HCT116 (cell line): ENCODE data around the gene SMAD9. TPM values are rescaled to one million over a fixed set of nuclear protein-coding genes. Genes with fewer than 3 reads are reported as not detected.

Source experiments
- ATAC-seq: fragments of 200-7000 bp; cut with Tn5 transposase; 2 replicates; pipeline ENCODE4 v1.9.1; 2020; ENCODE audit warnings: mild to moderate bottlenecking, moderate library complexity
- BruUV-seq: library from RNA; stranded (reverse); fragments of 400-500 nt; replicated peaks from 2 replicates; lab custom pipeline; 2021; lab: Mats Ljungman, UMichigan
- CTCF ChIA-PET: fragments of 300-600 bp; sonication (Branson Sonifier 250); formaldehyde crosslinking; loops from one replicate; lab custom pipeline; 2021; ENCODE audit warnings: antibody characterized with exemption; lab: Charles Lee
- POLR2A ChIA-PET: fragments of 300-600, 350-600 bp; sonication (Branson Sonifier 250); formaldehyde crosslinking; loops from one replicate; lab custom pipeline; 2021; ENCODE audit warnings: antibody characterized with exemption; lab: Charles Lee
- RAD21 ChIA-PET, 2 experiments: fragments of 300-600 bp; sonication (Branson Sonifier 250); formaldehyde crosslinking; loops; one replicate each; lab custom pipeline; 2023; ENCODE audit warnings: low total read pairs in 2 of 2; ENCODE audit not compliant: uncharacterized antibody in 2 of 2, unreplicated experiment in 2 of 2, low non-redundant PET in 1 of 2; lab: Charles Lee
- DNase-seq: peaks from one replicate; pipeline ENCODE4 v3.0.0-alpha.2; 2010; ENCODE audit warnings: low read depth, low spot score
- H2AFZ ChIP-seq: fragments of 200-600 bp; shearing (Covaris generic), sonication (generic); 2 replicates; pipeline ENCODE4 v1.6.1; 2017; ENCODE audit warnings: low read depth, mixed run types, mixed read lengths, antibody characterized with exemption, low read length; ENCODE audit not compliant: poor library complexity, severe bottlenecking
- H3K27ac ChIP-seq: 2 replicates; pipeline ENCODE4 v1.5.1; 2012; ENCODE audit warnings: low read depth, low read length
- H3K27me3 ChIP-seq: fragments of 200-600 bp; sonication (generic); 2 replicates; pipeline ENCODE4 v1.6.1; 2016; ENCODE audit warnings: mixed run types, low read length, mixed read lengths; ENCODE audit not compliant: insufficient read depth
- H3K36me3 ChIP-seq, 2 experiments: fragments of 200-500 bp in 1 of 2; fragments of 200-600 bp in 1 of 2; sonication (Bioruptor generic) in 1 of 2; sonication (generic) in 1 of 2; 2 replicates each; pipeline versions ENCODE4 v1.5.1 to v1.6.1; 2014 to 2016; ENCODE audit warnings: low read length in 2 of 2, inconsistent platforms in 1 of 2, mixed read lengths in 1 of 2, mixed run types in 1 of 2; ENCODE audit not compliant: insufficient read depth in 2 of 2, control insufficient read depth in 1 of 2
- H3K4me1 ChIP-seq, 2 experiments: fragments of 200-600 bp in 1 of 2; sonication (generic) in 1 of 2; 2 replicates each; pipeline versions ENCODE4 v1.5.1 to v1.6.1; 2012 to 2017; ENCODE audit warnings: low read length in 2 of 2, inconsistent platforms in 1 of 2, mild to moderate bottlenecking in 1 of 2, mixed read lengths in 1 of 2, mixed run types in 1 of 2, moderate library complexity in 1 of 2; ENCODE audit not compliant: insufficient read depth in 2 of 2, control insufficient read depth in 1 of 2
- H3K4me2 ChIP-seq: fragments of 200-600 bp; sonication (generic); 2 replicates; pipeline ENCODE4 v1.6.1; 2017; ENCODE audit warnings: mixed run types, low read length, mixed read lengths
- H3K4me3 ChIP-seq, 2 experiments: fragments of 200-600 bp in 1 of 2; sonication (generic) in 1 of 2; replicated peaks in 1 of 2; 2 replicates each; pipeline ENCODE4 v1.5.1; 2011 to 2016; ENCODE audit warnings: low read length in 2 of 2, control low read depth in 1 of 2, low read depth in 1 of 2, mild to moderate bottlenecking in 1 of 2, mixed read lengths in 1 of 2, mixed run types in 1 of 2
- H3K79me2 ChIP-seq: fragments of 200-600 bp; sonication (generic); 2 replicates; pipeline ENCODE4 v1.6.1; 2017; ENCODE audit warnings: mild to moderate bottlenecking, mixed run types, low read length, moderate library complexity, mixed read lengths; ENCODE audit not compliant: insufficient read depth
- H3K9ac ChIP-seq: fragments of 200-600 bp; sonication (generic); 2 replicates; pipeline ENCODE4 v1.6.1; 2016; ENCODE audit warnings: low read length, mixed read lengths
- H3K9me2 ChIP-seq: fragments of 200-600 bp; sonication (generic), shearing (Covaris generic); 2 replicates; pipeline ENCODE4 v1.6.1; 2017; ENCODE audit warnings: mixed run types, mild to moderate bottlenecking, moderate library complexity; ENCODE audit not compliant: insufficient read depth
- H3K9me3 ChIP-seq, 2 experiments: fragments of 200-500 bp in 1 of 2; fragments of 200-600 bp in 1 of 2; sonication (Bioruptor generic) in 1 of 2; sonication (generic) in 1 of 2; 2 replicates each; pipeline ENCODE4 v1.6.1; 2014 to 2017; ENCODE audit warnings: low read length in 2 of 2, mixed read lengths in 2 of 2, inconsistent platforms in 1 of 2, low read depth in 1 of 2, mild to moderate bottlenecking in 1 of 2, mixed run types in 1 of 2, moderate library complexity in 1 of 2; ENCODE audit not compliant: control insufficient read depth in 1 of 2, insufficient read depth in 1 of 2
- H4K20me1 ChIP-seq: fragments of 200-600 bp; sonication (generic), shearing (Covaris generic); 2 replicates; pipeline ENCODE4 v1.6.1; 2017; ENCODE audit warnings: mixed run types, mild to moderate bottlenecking, moderate library complexity; ENCODE audit not compliant: insufficient read depth
- CBX3 ChIP-seq: IDR thresholded peaks from 2 replicates; pipeline ENCODE4 v1.6.1; 2012; ENCODE audit warnings: low read depth
- CEBPB ChIP-seq: IDR thresholded peaks from 2 replicates; pipeline ENCODE4 v1.6.1; 2012; ENCODE audit warnings: low read depth
- EGR1 ChIP-seq: IDR thresholded peaks from 2 replicates; pipeline ENCODE4 v1.6.1; 2012; ENCODE audit warnings: low read depth
- ELF1 ChIP-seq: IDR thresholded peaks from 2 replicates; pipeline ENCODE4 v1.6.1; 2012; ENCODE audit warnings: low read depth, borderline replicate concordance
- EZH2phosphoT487 ChIP-seq: fragments of 200-600 bp; IDR thresholded peaks from 2 replicates; pipeline ENCODE4 v1.6.1; 2018; ENCODE audit warnings: antibody characterized with exemption, borderline replicate concordance
- FOSL1 ChIP-seq: IDR thresholded peaks from 2 replicates; pipeline ENCODE4 v1.6.1; 2012; ENCODE audit warnings: low read depth
- JUND ChIP-seq: IDR thresholded peaks from 2 replicates; pipeline ENCODE4 v1.6.1; 2012
- POLR2A ChIP-seq: IDR thresholded peaks from 2 replicates; pipeline ENCODE4 v1.7.0; 2011; ENCODE audit warnings: borderline replicate concordance; ENCODE audit not compliant: insufficient read depth, insufficient read length; ENCODE audit errors: extremely low read depth
- POLR2AphosphoS5 ChIP-seq: IDR thresholded peaks from 2 replicates; pipeline ENCODE4 v1.6.1; 2011; ENCODE audit warnings: mild to moderate bottlenecking, low read depth, low read length, moderate library complexity
- SIN3A ChIP-seq: IDR thresholded peaks from 2 replicates; pipeline ENCODE4 v1.6.1; 2012; ENCODE audit warnings: low read depth
- SP1 ChIP-seq: IDR thresholded peaks from 2 replicates; pipeline ENCODE4 v1.6.1; 2012; ENCODE audit warnings: low read depth
- SRF ChIP-seq: IDR thresholded peaks from 2 replicates; pipeline ENCODE4 v1.6.1; 2012; ENCODE audit warnings: low read depth
- TCF7L2 ChIP-seq: IDR thresholded peaks from 2 replicates; pipeline ENCODE4 v1.7.0; 2011; ENCODE audit warnings: borderline replicate concordance, inconsistent platforms; ENCODE audit not compliant: insufficient read depth, insufficient read length; ENCODE audit errors: extremely low read depth
- YY1 ChIP-seq: IDR thresholded peaks from 2 replicates; pipeline ENCODE4 v1.6.1; 2011; ENCODE audit warnings: low read length, low read depth, moderate library complexity, mild to moderate bottlenecking; ENCODE audit not compliant: insufficient replicate concordance; ENCODE audit errors: extremely low read depth
- ZFX ChIP-seq: fragments of 450-650 bp; IDR thresholded peaks from 2 replicates; pipeline ENCODE4 v1.6.1; 2017
- ZNF274 ChIP-seq: fragments of 200-500 bp; sonication (Bioruptor generic); IDR thresholded peaks from 2 replicates; pipeline ENCODE4 v1.6.1; 2014; ENCODE audit warnings: mild to moderate bottlenecking, low read depth, low read length, inconsistent platforms
- intact Hi-C: fragments of 100-400 bp; cut with micrococcal nuclease; formaldehyde crosslinking; loops from 2 replicates; pipeline ENCODE4 v1.10.0; 2022
- total RNA-seq: library from RNA; stranded (reverse); gene quantifications from one replicate; pipeline ENCODE4 v1.2.1, GENCODE V29; 2021; ENCODE audit not compliant: unreplicated experiment
- TF ChIP-seq, protein P1 (sequence below): IDR thresholded peaks from 2 replicates; pipeline ENCODE4 v1.6.1; 2012
- TF ChIP-seq, protein P2 (sequence below): IDR thresholded peaks from 2 replicates; pipeline ENCODE4 v1.6.1; 2011; ENCODE audit warnings: mild to moderate bottlenecking, low read length, moderate library complexity; ENCODE audit not compliant: insufficient replicate concordance; ENCODE audit errors: extremely low read depth
- TF ChIP-seq, protein P3 (sequence below): IDR thresholded peaks from 2 replicates; pipeline ENCODE4 v1.6.1; 2012; ENCODE audit warnings: low read depth
- TF ChIP-seq, protein P4 (sequence below), 3 experiments: fragments of 200-600 bp in 1 of 3; sonication (generic) in 1 of 3; IDR thresholded peaks in 2 of 3; conservative IDR thresholded peaks in 1 of 3; 2 replicates each; pipeline ENCODE4 v1.5.1; 2012 to 2017; ENCODE audit warnings: low read depth in 2 of 3, low read length in 2 of 3, antibody characterized with exemption in 1 of 3, borderline replicate concordance in 1 of 3, control low read depth in 1 of 3, mild to moderate bottlenecking in 1 of 3, mixed read lengths in 1 of 3, mixed run types in 1 of 3, moderate library complexity in 1 of 3; ENCODE audit not compliant: insufficient read depth in 1 of 3

The SMAD9 gene
- total RNA-seq, 1 experiment from 2014 or later, result 4.3 TPM

DNA sequence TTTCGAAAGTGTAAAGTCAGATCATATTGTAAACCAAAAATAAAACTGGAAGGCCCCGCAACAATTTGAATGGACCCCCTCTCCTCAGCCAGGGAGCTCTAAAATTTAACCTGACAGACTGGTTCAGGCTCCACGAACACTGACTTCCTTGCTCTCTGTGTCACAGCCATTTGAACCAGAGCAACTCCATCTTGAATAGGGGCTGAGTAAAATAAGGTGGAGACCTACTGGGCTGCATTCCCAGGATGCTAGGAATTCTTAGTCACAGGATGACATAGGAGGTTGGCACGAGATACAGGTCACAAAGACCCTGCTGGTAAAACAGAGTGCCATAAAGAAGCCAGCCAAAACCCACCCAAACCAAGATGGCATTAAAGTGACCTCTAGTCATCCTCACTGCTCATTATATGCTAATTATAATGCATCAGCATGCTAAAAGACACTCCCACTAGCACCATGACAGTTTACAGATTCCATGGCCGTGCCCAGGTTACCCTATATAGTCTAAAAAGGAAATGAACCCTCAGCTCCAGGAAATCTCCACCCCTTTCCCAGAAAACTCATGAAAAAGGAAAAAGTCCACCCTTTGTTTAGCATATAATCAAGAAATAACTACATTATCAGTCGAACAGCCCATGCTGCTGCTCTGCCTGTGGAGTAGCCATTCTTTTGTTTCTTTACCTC, 57.9 kb downstream of the SMAD9 start:
- Histone ChIP-seq H3K4me2 (no peak overlapping the region), H3K9me2 (no peaks in the 10 kb centered on the region), H2AFZ (no peak overlapping the region), H3K27me3 (no peaks in the 10 kb centered on the region), H3K9ac (no peak overlapping the region), H3K79me2 (no peaks in the 10 kb centered on the region), H3K36me3 (no peaks in the 10 kb centered on the region)
- intact Hi-C loops, result loop anchor here (1.0 kb wide), 1 partner anchor 119 kb away; no protein-coding TSS in a partner anchor
- BruUV-seq, result no TSS peak
- RAD21 ChIA-PET, result no interaction called here
- no peak for DNase-seq
- ATAC-seq, result no peak
- POLR2A ChIA-PET, result no interaction called here
- CTCF ChIA-PET, result interaction anchor here (1.5 kb wide), 1 partner anchor 11 kb away, joined by 3 read pairs; no protein-coding TSS in a partner anchor
- no peak for TF ChIP-seq YY1
- TF ChIP-seq POLR2A, result no peak
- TF ChIP-seq JUND, result no peak
- TF ChIP-seq, protein P1, sequence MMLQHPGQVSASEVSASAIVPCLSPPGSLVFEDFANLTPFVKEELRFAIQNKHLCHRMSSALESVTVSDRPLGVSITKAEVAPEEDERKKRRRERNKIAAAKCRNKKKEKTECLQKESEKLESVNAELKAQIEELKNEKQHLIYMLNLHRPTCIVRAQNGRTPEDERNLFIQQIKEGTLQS, result no peak
- TF ChIP-seq ZNF274, result no peak
- no peak for TF ChIP-seq ELF1
- TF ChIP-seq CEBPB, result no peak
- TF ChIP-seq, protein P2, sequence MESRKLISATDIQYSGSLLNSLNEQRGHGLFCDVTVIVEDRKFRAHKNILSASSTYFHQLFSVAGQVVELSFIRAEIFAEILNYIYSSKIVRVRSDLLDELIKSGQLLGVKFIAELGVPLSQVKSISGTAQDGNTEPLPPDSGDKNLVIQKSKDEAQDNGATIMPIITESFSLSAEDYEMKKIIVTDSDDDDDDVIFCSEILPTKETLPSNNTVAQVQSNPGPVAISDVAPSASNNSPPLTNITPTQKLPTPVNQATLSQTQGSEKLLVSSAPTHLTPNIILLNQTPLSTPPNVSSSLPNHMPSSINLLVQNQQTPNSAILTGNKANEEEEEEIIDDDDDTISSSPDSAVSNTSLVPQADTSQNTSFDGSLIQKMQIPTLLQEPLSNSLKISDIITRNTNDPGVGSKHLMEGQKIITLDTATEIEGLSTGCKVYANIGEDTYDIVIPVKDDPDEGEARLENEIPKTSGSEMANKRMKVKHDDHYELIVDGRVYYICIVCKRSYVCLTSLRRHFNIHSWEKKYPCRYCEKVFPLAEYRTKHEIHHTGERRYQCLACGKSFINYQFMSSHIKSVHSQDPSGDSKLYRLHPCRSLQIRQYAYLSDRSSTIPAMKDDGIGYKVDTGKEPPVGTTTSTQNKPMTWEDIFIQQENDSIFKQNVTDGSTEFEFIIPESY, result no peak
- TF ChIP-seq ZFX, result no peak
- TF ChIP-seq FOSL1, result no peak
- TF ChIP-seq SP1, result no peak
- TF ChIP-seq CBX3, result no peak
- TF ChIP-seq POLR2AphosphoS5, result no peak
- TF ChIP-seq SRF, result no peak
- TF ChIP-seq EZH2phosphoT487, result no peak
- no peak for TF ChIP-seq TCF7L2
- TF ChIP-seq, protein P3, sequence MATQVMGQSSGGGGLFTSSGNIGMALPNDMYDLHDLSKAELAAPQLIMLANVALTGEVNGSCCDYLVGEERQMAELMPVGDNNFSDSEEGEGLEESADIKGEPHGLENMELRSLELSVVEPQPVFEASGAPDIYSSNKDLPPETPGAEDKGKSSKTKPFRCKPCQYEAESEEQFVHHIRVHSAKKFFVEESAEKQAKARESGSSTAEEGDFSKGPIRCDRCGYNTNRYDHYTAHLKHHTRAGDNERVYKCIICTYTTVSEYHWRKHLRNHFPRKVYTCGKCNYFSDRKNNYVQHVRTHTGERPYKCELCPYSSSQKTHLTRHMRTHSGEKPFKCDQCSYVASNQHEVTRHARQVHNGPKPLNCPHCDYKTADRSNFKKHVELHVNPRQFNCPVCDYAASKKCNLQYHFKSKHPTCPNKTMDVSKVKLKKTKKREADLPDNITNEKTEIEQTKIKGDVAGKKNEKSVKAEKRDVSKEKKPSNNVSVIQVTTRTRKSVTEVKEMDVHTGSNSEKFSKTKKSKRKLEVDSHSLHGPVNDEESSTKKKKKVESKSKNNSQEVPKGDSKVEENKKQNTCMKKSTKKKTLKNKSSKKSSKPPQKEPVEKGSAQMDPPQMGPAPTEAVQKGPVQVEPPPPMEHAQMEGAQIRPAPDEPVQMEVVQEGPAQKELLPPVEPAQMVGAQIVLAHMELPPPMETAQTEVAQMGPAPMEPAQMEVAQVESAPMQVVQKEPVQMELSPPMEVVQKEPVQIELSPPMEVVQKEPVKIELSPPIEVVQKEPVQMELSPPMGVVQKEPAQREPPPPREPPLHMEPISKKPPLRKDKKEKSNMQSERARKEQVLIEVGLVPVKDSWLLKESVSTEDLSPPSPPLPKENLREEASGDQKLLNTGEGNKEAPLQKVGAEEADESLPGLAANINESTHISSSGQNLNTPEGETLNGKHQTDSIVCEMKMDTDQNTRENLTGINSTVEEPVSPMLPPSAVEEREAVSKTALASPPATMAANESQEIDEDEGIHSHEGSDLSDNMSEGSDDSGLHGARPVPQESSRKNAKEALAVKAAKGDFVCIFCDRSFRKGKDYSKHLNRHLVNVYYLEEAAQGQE, result no peak
- no peak for TF ChIP-seq EGR1
- no peak for TF ChIP-seq SIN3A
- TF ChIP-seq, protein P4, sequence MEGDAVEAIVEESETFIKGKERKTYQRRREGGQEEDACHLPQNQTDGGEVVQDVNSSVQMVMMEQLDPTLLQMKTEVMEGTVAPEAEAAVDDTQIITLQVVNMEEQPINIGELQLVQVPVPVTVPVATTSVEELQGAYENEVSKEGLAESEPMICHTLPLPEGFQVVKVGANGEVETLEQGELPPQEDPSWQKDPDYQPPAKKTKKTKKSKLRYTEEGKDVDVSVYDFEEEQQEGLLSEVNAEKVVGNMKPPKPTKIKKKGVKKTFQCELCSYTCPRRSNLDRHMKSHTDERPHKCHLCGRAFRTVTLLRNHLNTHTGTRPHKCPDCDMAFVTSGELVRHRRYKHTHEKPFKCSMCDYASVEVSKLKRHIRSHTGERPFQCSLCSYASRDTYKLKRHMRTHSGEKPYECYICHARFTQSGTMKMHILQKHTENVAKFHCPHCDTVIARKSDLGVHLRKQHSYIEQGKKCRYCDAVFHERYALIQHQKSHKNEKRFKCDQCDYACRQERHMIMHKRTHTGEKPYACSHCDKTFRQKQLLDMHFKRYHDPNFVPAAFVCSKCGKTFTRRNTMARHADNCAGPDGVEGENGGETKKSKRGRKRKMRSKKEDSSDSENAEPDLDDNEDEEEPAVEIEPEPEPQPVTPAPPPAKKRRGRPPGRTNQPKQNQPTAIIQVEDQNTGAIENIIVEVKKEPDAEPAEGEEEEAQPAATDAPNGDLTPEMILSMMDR (IDR thresholded peaks at IDR 0.05 in 2 of 3, conservative IDR thresholded peaks at IDR 0.05 in 1 of 3; ENCODE audit: borderline replicate concordance in 1 of 3, insufficient read depth in 1 of 3, low read depth in 2 of 3, low read length in 2 of 3), result no peak
- TF ChIP-seq, all 23 proteins: peak for 0
- no peak overlapping the region for H3K4me3 ChIP-seq
- no peaks in the 10 kb centered on the region for H4K20me1 ChIP-seq
- no peak overlapping the region for H3K27ac ChIP-seq
- H3K9me3 ChIP-seq, result no peaks in the 10 kb centered on the region
- peaks cover 0 to 8% of the 10 kb centered on the region in 2 experiments; a peak in 2 of 4 replicates for H3K4me1 ChIP-seq
